PFSK-1 (cell line): ENCODE results near the gene CD300H.

Experiments used
- FOXP2 ChIP-seq: optimal IDR thresholded peaks from 2 replicates; pipeline ENCODE3; 2011; ENCODE audit warnings: borderline replicate concordance, control low read depth, inconsistent platforms; ENCODE audit not compliant: insufficient read depth; ENCODE audit errors: extremely low read length, extremely low read depth
- POLR2AphosphoS5 ChIP-seq: IDR thresholded peaks from 2 replicates; pipeline ENCODE4 v1.6.1; 2012; ENCODE audit warnings: low read depth, mild to moderate bottlenecking, control low read depth, low read length, moderate library complexity
- REST ChIP-seq, 2 experiments: IDR thresholded peaks; 2 replicates each; pipeline versions ENCODE4 v1.6.1 to v1.8.0; 2011 to 2012; ENCODE audit warnings: low read depth in 2 of 2, low read length in 2 of 2, control low read depth in 1 of 2, inconsistent platforms in 1 of 2, mild to moderate bottlenecking in 1 of 2, moderate library complexity in 1 of 2; ENCODE audit not compliant: insufficient read depth in 1 of 2
- SIN3A ChIP-seq: IDR thresholded peaks from 2 replicates; pipeline ENCODE4 v1.6.1; 2012; ENCODE audit warnings: mild to moderate bottlenecking, low read length, moderate library complexity, borderline replicate concordance; ENCODE audit not compliant: insufficient read depth
- TAF1 ChIP-seq: IDR thresholded peaks from 2 replicates; pipeline ENCODE4 v1.6.1; 2012; ENCODE audit warnings: low read length, control low read depth, borderline replicate concordance; ENCODE audit not compliant: insufficient read depth

The CD300H gene

GRCh38 chr17:74527756-74528155 is 39.6 kb downstream of the CD300H start:
- TF ChIP-seq POLR2AphosphoS5 = no peak
- no peak for TF ChIP-seq REST (IDR thresholded peaks at IDR 0.05; ENCODE audit: insufficient read depth in 1 of 2, low read depth in 2 of 2, low read length in 2 of 2)
- TF ChIP-seq FOXP2 = no peak
- no peak for TF ChIP-seq TAF1

GRCh38 chr17:74527081-74527480 is 40.2 kb downstream of the CD300H start:
- TF ChIP-seq REST (IDR thresholded peaks at IDR 0.05; ENCODE audit: insufficient read depth in 1 of 2, low read depth in 2 of 2, low read length in 2 of 2) (no peak), FOXP2 (no peak), TAF1 (no peak), SIN3A (no peak), POLR2AphosphoS5 (no peak)

- TF ChIP-seq FOXP2 = no peak
- no peak for TF ChIP-seq SIN3A
- TF ChIP-seq POLR2AphosphoS5 = no peak
- TF ChIP-seq TAF1 = no peak
- no peak for TF ChIP-seq REST (IDR thresholded peaks at IDR 0.05; ENCODE audit: insufficient read depth in 1 of 2, low read depth in 2 of 2, low read length in 2 of 2)
Observed at GRCh38 chr17:74526681-74527080, 40.6 kb downstream of the CD300H start.

GRCh38 chr17:74525781-74526288 is 41.5 kb downstream of the CD300H start:
- TF ChIP-seq REST (IDR thresholded peaks at IDR 0.05; ENCODE audit: insufficient read depth in 1 of 2, low read depth in 2 of 2, low read length in 2 of 2) (no peak), TAF1 (no peak), SIN3A (no peak), FOXP2 (no peak), POLR2AphosphoS5 (no peak)

GRCh38 chr17:74525465-74525725 is 41.9 kb downstream of the CD300H start:
- TF ChIP-seq SIN3A (no peak), FOXP2 (no peak), POLR2AphosphoS5 (no peak), TAF1 (no peak), REST (IDR thresholded peaks at IDR 0.05; ENCODE audit: insufficient read depth in 1 of 2, low read depth in 2 of 2, low read length in 2 of 2) (no peak)
